Lung (tissue), 12 donors: ENCODE measurements around the gene YTHDF1. TPM values are rescaled to one million over a fixed set of nuclear protein-coding genes. Genes with fewer than 3 reads are reported as not detected.

ENCODE experiments used
- ATAC-seq: fragments of 200-7000 bp; cut with Tn5 transposase; one replicate; pipeline ENCODE4 v1.9.1; 2020; ENCODE audit warnings: moderate number of reproducible peaks; ENCODE audit not compliant: insufficient read depth, low FRiP score
- DNase-seq, 3 donors: peaks; one replicate each; pipeline ENCODE4 v3.0.0-alpha.2; 2013 to 2017
- H3K27ac ChIP-seq, 2 donors: one replicate each; pipeline ENCODE4 v1.5.1; 2013; ENCODE audit warnings: mild to moderate bottlenecking in 2 of 2, moderate library complexity in 2 of 2, control low read depth in 1 of 2, inconsistent platforms in 1 of 2, low read depth in 1 of 2, low read length in 1 of 2
- H3K27me3 ChIP-seq, 3 donors: one replicate each; pipeline ENCODE4 v1.5.1; 2013; ENCODE audit warnings: low read length in 2 of 3; ENCODE audit not compliant: control insufficient read depth in 3 of 3, insufficient read depth in 3 of 3
- H3K36me3 ChIP-seq, 4 donors: one replicate each; pipeline ENCODE4 v1.5.1; 2013; ENCODE audit warnings: low read length in 4 of 4, mild to moderate bottlenecking in 1 of 4, moderate library complexity in 1 of 4; ENCODE audit not compliant: control insufficient read depth in 4 of 4, insufficient read depth in 4 of 4
- H3K4me1 ChIP-seq, 5 donors: one replicate each; pipeline ENCODE4 v1.5.1; 2013; ENCODE audit warnings: low read length in 5 of 5, mild to moderate bottlenecking in 2 of 5, moderate library complexity in 1 of 5; ENCODE audit not compliant: control insufficient read depth in 5 of 5, insufficient read depth in 5 of 5
- H3K4me3 ChIP-seq: one replicate; pipeline ENCODE4 v1.5.1; 2013; ENCODE audit warnings: mild to moderate bottlenecking, control low read depth, moderate library complexity
- H3K9ac ChIP-seq, 2 donors: one replicate each; pipeline ENCODE4 v1.5.1; 2013; ENCODE audit warnings: low read length in 2 of 2, control low read depth in 1 of 2; ENCODE audit not compliant: insufficient read depth in 1 of 2
- H3K9me3 ChIP-seq, 4 donors: one replicate each; pipeline ENCODE4 v1.5.1; 2013; ENCODE audit warnings: low read length in 3 of 4, mild to moderate bottlenecking in 1 of 4, moderate library complexity in 1 of 4; ENCODE audit not compliant: control insufficient read depth in 4 of 4, insufficient read depth in 3 of 4
- CTCF ChIP-seq: IDR thresholded peaks from 2 replicates; pipeline ENCODE4 v1.5.1; 2012; ENCODE audit warnings: mild to moderate bottlenecking; ENCODE audit errors: control extremely low read depth, extremely low read depth
- WGBS, 2 donors: extraction: QIAGEN DNeasy Blood & Tissue Kit; methylation state at CpG; one replicate each; pipeline ENCODE4 v1.1.7; 2013; 5-methylcytosine and 5-hydroxymethylcytosine counted together
- polyA plus RNA-seq, 2 donors: library from polyadenylated mRNA; stranded (reverse); fragments of 200-250 nt; gene quantifications; one replicate each; pipeline ENCODE4 v1.2.1, GENCODE V29; 2013
- total RNA-seq, 2 donors: library from RNA; depleted of rRNA in 1 of 2; stranded (reverse); fragments of >200 nt in 1 of 2; gene quantifications; one replicate each; pipeline ENCODE4 v1.2.1, GENCODE V29; 2014 to 2021
- donor health status: control.
- donor health status: control.
- donor health status: Bipolar disorder and iron deficiency.
- donor health status: healthy.
- donor health status: DM: yes; HTN: yes; CAD: no.

The YTHDF1 gene
- total and polyA plus RNA-seq, 4 donors, result 21.9 to 33.8 (median 24.1) TPM

- ATAC-seq, result no peak
- no peak overlapping the region for H3K9ac ChIP-seq
- no peak for TF ChIP-seq CTCF
- peaks cover 24 to 54% (median 29%) of the 10 kb centered on the region in 3 donors for H3K27me3 ChIP-seq
- 2 to 3% methylated on average over 65 to 90 of the region's 90 CpGs for WGBS, 2 donors
- H3K4me1 ChIP-seq, result peaks cover 0 to 22% (median 0%) of the 10 kb centered on the region in 5 donors
- DNase-seq, result peak in 1 of 3 donors; percentile 3
- H3K27ac ChIP-seq, result no peak overlapping the region
- H3K4me3 ChIP-seq, result no peak overlapping the region
- no peaks in the 10 kb centered on the region for H3K36me3 ChIP-seq
- H3K9me3 ChIP-seq, result peaks cover 0 to 11% (median 0%) of the 10 kb centered on the region in 4 donors
These were observed 38.0 kb downstream of the YTHDF1 start for GRCh38 chr20:63177785-63178445.

DNA sequence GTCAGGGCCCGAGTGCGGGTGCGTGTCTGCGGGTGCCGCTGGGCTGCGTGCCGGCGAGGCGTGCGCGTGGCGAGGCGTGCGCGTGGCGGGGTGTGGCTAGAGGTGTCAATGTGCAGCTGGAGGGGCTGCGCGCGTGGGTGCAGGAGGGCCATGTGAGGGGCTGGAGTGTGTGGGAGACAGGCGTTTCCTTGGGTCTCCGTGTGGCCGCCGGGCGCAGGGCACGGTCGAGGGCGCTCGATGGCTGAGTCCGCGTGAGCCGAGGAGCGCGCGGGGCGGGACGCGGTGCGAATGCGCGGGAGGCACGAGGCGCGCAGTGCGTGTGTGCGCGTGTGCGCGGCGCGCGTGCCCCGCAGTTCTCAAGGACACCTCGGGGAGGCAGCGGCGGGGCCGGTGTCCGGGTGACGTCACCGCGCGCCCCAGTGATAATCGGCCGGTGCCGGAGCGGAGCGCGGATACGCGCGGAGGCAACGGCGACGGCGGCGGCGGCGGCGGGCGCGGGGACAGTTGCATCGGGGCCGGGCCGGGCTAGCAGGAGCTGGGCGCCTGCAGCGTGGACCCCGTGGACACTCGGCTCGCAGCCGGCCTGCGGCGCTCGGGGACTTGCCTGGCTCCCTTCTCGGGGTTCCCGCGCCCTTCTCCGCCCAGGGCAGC is 38.7 kb downstream of the YTHDF1 start:
- WGBS, 2 donors, result 4% methylated on average over 41 to 96 of the region's 96 CpGs
- Histone ChIP-seq H3K27ac (no peak overlapping the region), H3K9ac (no peak overlapping the region), H3K4me3 (no peak overlapping the region), H3K27me3 (peaks cover 24 to 59% (median 29%) of the 10 kb centered on the region in 3 donors), H3K36me3 (no peaks in the 10 kb centered on the region), H3K9me3 (peaks cover 0 to 10% (median 0%) of the 10 kb centered on the region in 4 donors), H3K4me1 (peaks cover 0 to 22% (median 0%) of the 10 kb centered on the region in 5 donors)
- ATAC-seq, result no peak
- TF ChIP-seq CTCF, result no peak
- no peak for DNase-seq

DNA sequence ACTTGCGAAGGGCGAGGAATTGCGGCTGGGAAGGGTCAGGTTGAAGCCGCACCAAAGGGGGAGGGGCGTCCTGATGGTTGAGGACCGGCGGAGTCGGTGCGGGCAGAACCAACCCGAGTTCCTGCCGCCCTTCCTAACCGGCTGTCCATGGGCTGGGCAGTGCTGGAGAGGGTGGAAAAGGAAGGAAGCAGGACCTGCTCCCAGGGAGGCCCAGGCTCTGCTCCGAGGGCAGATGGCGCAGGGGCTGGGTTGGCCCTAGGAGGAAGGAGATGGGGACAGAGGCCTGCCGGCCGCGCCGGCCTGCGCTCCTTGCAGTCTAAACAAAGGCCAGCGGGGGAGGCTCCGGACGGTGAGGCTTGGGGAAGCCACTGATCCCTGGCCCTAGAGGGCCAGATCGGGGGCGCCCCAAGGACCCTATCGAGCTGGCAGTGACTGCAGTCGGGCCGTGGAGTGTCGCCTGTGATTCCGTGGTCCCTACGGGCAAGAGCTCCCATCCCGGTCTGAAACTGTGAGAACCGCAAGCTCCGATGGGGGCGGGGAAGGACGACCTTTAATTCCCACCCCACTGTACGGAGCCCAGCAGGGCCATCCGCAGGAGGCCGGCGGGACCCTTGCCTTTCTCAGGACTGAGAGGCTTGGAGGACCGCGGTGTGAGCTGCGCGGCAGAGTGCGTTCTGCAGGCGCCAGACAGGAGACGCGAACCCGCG is 39.4 kb downstream of the YTHDF1 start:
- DNase-seq, result no peak
- H3K27me3 ChIP-seq, result peaks cover 24 to 60% (median 32%) of the 10 kb centered on the region in 3 donors
- H3K9ac ChIP-seq, result no peak overlapping the region
- 5 to 6% methylated on average over 49 of the region's 49 CpGs for WGBS, 2 donors
- no peak overlapping the region for H3K4me3 ChIP-seq
- no peak for ATAC-seq
- no peaks in the 10 kb centered on the region for H3K36me3 ChIP-seq
- no peak for TF ChIP-seq CTCF
- H3K9me3 ChIP-seq, result peaks cover 0 to 10% (median 0%) of the 10 kb centered on the region in 4 donors
- H3K4me1 ChIP-seq, result peaks cover 0 to 22% (median 0%) of the 10 kb centered on the region in 5 donors
- no peak overlapping the region for H3K27ac ChIP-seq
